DOHH2 (cell line): ENCODE measurements around the gene RANBP1.

ENCODE experiments used
- H3F3A ChIP-seq: fragments of 200-600 bp; sonication (generic), shearing (Covaris generic); 2 replicates; pipeline ENCODE4 v1.6.0; 2016; ENCODE audit warnings: antibody characterized with exemption, mild to moderate bottlenecking; ENCODE audit not compliant: control insufficient read depth, insufficient read depth
- H3K27ac ChIP-seq: fragments of 200-600 bp; sonication (generic); 2 replicates; pipeline ENCODE4 v1.5.1; 2014; ENCODE audit warnings: low read depth, mild to moderate bottlenecking, low read length, moderate library complexity
- H3K27me3 ChIP-seq: fragments of 200-600 bp; sonication (generic); 2 replicates; pipeline ENCODE4 v1.6.1; 2014; ENCODE audit warnings: mild to moderate bottlenecking, low read length, mixed read lengths; ENCODE audit not compliant: control insufficient read depth
- H3K36me3 ChIP-seq: fragments of 200-600 bp; sonication (generic); 2 replicates; pipeline ENCODE4 v1.6.1; 2014; ENCODE audit warnings: mild to moderate bottlenecking, low read length, moderate library complexity, mixed read lengths; ENCODE audit not compliant: control insufficient read depth
- H3K4me1 ChIP-seq: fragments of 200-600 bp; sonication (generic); 2 replicates; pipeline ENCODE4 v1.6.1; 2014; ENCODE audit warnings: mild to moderate bottlenecking, low read length, mixed read lengths; ENCODE audit not compliant: control insufficient read depth
- H3K4me2 ChIP-seq: fragments of 200-600 bp; sonication (generic); 2 replicates; pipeline ENCODE4 v1.6.0; 2014; ENCODE audit warnings: mild to moderate bottlenecking, low read length, moderate library complexity
- H3K4me3 ChIP-seq: fragments of 200-600 bp; sonication (generic); 2 replicates; pipeline ENCODE4 v1.5.1; 2014; ENCODE audit warnings: mild to moderate bottlenecking, low read length, mixed read lengths
- H3K79me2 ChIP-seq: fragments of 200-600 bp; sonication (generic); 2 replicates; pipeline ENCODE4 v1.6.1; 2014; ENCODE audit warnings: mild to moderate bottlenecking, low read length, mixed read lengths; ENCODE audit not compliant: control insufficient read depth
- H3K9me2 ChIP-seq: fragments of 200-600 bp; sonication (generic); replicated peaks from 2 replicates; pipeline ENCODE4 v1.6.1; 2014; ENCODE audit warnings: mild to moderate bottlenecking, low read length, mixed read lengths; ENCODE audit not compliant: control insufficient read depth
- H3K9me3 ChIP-seq: fragments of 200-600 bp; sonication (generic); 2 replicates; pipeline ENCODE4 v1.6.1; 2014; ENCODE audit warnings: antibody characterized with exemption, low read length, mixed read lengths; ENCODE audit not compliant: control insufficient read depth, insufficient read depth
- H4K20me1 ChIP-seq: fragments of 200-600 bp; sonication (generic); 2 replicates; pipeline ENCODE4 v1.6.0; 2014; ENCODE audit warnings: low read depth, mild to moderate bottlenecking, antibody characterized with exemption, low read length, moderate library complexity; ENCODE audit not compliant: control insufficient read depth, insufficient read depth
- CTCF ChIP-seq: fragments of 200-600 bp; sonication (generic); IDR thresholded peaks from one replicate; pipeline ENCODE4 v1.5.1; 2014; ENCODE audit warnings: antibody characterized with exemption, mild to moderate bottlenecking, low read depth, low read length; ENCODE audit not compliant: poor library complexity, severe bottlenecking
- EZH2phosphoT487 ChIP-seq: fragments of 200-600 bp; sonication (generic); IDR thresholded peaks from 2 replicates; pipeline ENCODE4 v1.6.1; 2017; ENCODE audit warnings: borderline replicate concordance, mild to moderate bottlenecking, antibody characterized with exemption, low read length, moderate library complexity, mixed read lengths

Gene RANBP1

GRCh38 chr22:20118300-20119020 lies 2.6 kb downstream of the RANBP1 start:
- Histone ChIP-seq H3K27me3 (no peaks in the 10 kb centered on the region), H3K4me1 (peaks cover 34% of the 10 kb centered on the region), H3K4me3 (peak overlapping the region; percentile 93), H3K9me2 (no peaks in the 10 kb centered on the region), H3K27ac (peak overlapping the region; percentile 65), H4K20me1 (peaks cover 22% of the 10 kb centered on the region), H3K79me2 (peaks cover 91% of the 10 kb centered on the region), H3K4me2 (peak overlapping the region; percentile 84), H3K9me3 (no peaks in the 10 kb centered on the region), H3F3A (no peaks in the 10 kb centered on the region), H3K36me3 (peaks cover 90% of the 10 kb centered on the region)
- TF ChIP-seq EZH2phosphoT487, result no peak
- no peak for TF ChIP-seq CTCF

- peaks cover 69% of the 10 kb centered on the region for H3K79me2 ChIP-seq
Measured at GRCh38 chr22:20121856-20122415, 6.0 kb downstream of the RANBP1 start.

GRCh38 chr22:20123366-20124082 lies 7.6 kb downstream of the RANBP1 start:
- Histone ChIP-seq H3K9me2 (no peaks in the 10 kb centered on the region), H3F3A (peaks cover 27% of the 10 kb centered on the region), H3K36me3 (peaks cover 97% of the 10 kb centered on the region), H3K9me3 (no peaks in the 10 kb centered on the region), H4K20me1 (peaks cover 28% of the 10 kb centered on the region), H3K4me1 (peaks cover 21% of the 10 kb centered on the region), H3K27ac (no peak overlapping the region), H3K4me2 (no peak overlapping the region), H3K4me3 (no peak overlapping the region), H3K79me2 (peaks cover 59% of the 10 kb centered on the region), H3K27me3 (no peaks in the 10 kb centered on the region)
- TF ChIP-seq CTCF, result no peak

More at GRCh38 chr22:20121856-20122415, 6.0 kb downstream of the RANBP1 start:
- Histone ChIP-seq H4K20me1 (peaks cover 24% of the 10 kb centered on the region), H3K36me3 (peaks cover 90% of the 10 kb centered on the region), H3K4me3 (no peak overlapping the region), H3K27ac (no peak overlapping the region), H3K4me2 (no peak overlapping the region), H3F3A (peaks cover 12% of the 10 kb centered on the region; the same call in 1 of the 2 replicates), H3K27me3 (no peaks in the 10 kb centered on the region), H3K4me1 (peaks cover 21% of the 10 kb centered on the region), H3K9me3 (no peaks in the 10 kb centered on the region), H3K9me2 (no peaks in the 10 kb centered on the region)
- TF ChIP-seq CTCF (no peak), EZH2phosphoT487 (no peak)
